AG08396 (cell line): ENCODE data around the gene PNLIPRP3.
"Not testable (repeated sequence)": the region's sequence is repeated elsewhere in the genome, so short reads cannot be mapped to it uniquely, and the experiment has no call there.

ENCODE experiments used
- DNase-seq: peaks from one replicate; pipeline ENCODE4 v3.0.0; 2012; ENCODE audit warnings: low spot score, mixed read lengths

PNLIPRP3 gene

GRCh38 chr10:116427671-116428070 lies at the start of gene PNLIPRP3:
Gene PNLIPRP3, plus strand, starts transcription at chr10:116427847. Its CDS starts 166 bp downstream, at chr10:116428013.
- no peak for DNase-seq

DNA sequence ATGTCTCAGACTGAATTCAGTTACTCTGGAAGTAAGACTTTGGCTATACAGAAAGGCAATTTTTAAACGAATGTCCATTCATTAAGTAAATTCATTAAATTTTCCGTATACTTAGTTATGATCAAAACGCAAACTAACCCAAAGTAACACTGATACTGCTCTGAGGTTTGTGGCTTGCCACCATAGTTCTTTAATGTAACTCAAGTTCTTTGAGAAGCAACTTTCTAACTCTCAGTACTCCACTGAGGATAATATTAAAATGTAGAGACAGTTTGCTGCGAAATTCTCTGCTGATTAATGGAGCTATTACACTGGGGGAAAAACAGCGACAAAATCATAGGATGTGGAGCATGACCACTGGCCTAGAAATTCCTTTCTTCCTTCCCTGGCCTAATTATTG lies 45.4 kb upstream of the PNLIPRP3 start:
- DNase-seq: no peak

DNA sequence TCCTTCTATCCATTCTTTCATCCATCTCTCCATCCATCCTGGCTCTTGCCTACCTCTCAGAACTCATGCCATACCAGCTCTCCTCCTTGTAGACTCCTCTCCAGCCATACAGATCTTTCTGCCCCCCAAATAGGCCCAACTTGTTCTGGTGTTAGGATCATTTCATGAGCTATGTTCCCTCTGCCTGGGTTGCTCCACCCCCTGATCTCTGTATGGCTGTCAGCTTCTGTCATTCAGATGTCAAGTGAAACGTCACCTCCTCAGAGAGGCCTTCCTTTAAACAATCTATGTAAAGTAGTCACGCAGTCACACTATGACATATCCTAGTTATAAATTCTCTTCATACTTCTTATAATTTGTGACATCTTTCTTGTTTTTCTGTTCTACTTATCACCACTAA lies 42.3 kb upstream of the PNLIPRP3 start:
- DNase-seq: no peak

- peak; percentile 2 for DNase-seq
Measured at GRCh38 chr10:116385994-116386809, 41.4 kb upstream of the PNLIPRP3 start.

DNA sequence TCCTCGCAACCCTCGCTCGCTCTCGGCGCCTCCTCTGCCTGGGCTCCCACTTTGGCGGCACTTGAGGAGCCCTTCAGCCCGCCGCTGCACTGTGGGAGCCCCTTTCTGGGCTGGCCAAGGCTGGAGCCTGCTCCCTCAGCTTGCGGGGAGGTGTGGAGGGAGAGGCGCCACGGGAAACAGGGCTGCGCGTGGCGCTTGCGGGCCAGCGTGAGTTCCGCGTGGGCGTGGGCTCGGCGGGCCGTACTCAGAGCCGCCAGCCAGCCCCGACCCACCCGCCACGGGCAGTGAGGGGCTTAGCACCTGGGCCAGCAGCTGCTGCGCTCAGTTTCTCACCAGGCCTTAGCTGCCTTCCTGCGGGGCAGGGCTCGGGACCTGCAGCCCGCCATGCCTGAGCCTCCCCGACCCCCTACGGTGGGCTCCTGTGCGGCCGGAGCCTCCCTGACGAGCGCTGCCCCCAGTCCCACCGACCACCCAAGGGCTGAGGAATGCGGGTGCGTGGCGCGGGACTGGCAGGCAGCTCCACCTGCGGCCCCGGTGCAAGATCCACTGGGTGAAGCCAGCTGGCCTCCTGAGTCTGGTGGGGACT lies 34.3 kb upstream of the PNLIPRP3 start:
- not testable (repeated sequence) for DNase-seq

DNA sequence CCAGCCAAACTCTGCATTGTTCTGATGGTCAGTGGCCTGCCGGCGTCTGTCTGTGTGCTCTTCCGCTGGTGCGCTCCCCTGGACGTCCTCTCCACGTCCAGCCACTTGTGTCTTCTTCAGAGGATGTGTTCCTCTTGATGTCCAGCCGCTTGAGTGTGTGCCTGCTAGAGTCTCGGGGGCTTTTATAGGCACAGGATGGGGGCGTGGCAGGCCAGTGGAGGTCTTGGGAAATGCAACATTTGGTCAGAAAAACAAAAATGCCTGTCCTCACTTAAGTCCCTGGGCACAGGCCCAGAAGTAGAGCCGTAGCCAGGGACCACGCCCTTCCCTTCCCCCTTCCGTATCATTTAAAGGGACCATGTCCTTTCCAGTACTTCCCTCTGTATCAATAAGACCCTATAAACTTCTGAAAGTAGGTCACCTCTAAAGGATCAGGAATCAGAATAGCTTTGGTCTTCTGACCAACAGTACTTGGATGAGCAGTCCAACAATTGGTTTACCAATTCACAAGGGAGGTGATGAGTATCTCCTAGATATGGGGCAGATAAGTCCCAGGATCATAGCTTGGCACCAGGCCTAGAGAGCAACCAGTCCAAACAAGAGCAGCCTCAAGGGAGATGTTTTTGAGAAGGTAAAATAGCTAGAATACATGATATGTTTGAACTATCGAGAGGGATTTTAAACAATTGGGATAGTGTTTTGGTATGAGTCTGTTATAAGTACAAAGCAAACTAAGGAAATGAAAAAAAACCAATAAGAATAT lies 32.2 kb upstream of the PNLIPRP3 start:
- DNase-seq: no peak

DNA sequence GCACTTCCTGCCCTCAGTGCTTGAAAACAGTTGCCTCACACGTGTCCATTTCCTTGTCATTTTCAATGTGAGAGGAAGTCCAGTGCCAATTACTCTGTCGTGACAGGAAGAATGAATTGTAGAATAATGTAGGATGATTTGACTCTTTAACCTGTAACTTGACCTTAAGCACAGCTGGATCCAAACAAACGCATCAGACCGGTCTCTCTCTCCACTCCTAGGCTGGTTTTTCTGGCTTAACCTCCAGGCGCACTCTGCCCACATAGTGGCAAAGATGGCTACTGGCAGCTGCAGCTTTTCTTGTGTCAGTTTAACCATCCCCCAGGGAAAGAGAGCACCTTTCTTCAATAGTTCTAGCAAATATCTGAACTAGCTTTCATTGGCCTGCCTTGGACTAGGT lies 29.4 kb upstream of the PNLIPRP3 start:
- DNase-seq: no peak

DNA sequence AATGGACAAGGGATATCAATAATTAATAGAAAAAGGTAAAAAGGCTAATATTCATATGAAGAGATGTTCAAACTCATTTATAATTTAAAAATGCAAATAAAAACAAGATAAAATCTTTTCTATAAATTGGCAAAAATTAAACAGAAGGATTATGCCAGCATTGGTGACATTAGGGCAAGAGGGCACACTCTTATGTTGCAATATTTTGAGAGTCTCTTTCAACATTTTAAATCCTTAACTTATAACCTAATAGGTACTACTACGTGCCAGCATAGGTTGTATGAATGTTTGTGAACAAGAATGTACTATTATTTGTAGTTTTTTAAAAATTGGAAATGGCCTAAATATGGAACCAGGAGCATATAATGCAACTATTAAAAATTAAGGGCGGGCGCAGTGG lies 24.8 kb upstream of the PNLIPRP3 start:
- DNase-seq: no peak

DNA sequence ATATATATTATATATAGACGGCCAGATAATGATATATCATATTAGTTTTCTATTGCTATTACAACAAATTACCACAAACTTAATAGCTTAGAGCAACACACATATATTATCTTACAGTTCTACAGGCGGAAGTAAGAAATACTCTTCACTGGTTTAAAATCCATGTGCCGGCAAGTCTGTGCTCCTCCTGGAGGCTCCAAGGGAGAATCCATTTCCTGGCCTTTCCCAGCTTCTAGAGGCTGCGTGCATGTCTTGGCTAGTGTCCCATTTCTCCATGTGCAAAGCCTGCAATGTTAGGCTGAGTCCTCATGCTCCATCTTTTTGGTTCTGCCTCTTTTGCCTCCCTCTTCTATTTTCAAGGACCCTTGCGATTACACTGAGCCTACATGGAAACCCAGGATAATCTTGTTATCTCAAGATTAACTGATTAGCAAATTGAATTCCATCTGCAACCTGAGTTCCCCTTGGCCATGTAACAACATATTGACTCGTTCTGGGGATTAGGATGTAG lies 23.9 kb upstream of the PNLIPRP3 start:
- DNase-seq: no peak

GRCh38 chr10:116408719-116409118 lies 18.9 kb upstream of the PNLIPRP3 start:
- DNase-seq: no peak

- no peak for DNase-seq
Measured at GRCh38 chr10:116410351-116410750, 17.3 kb upstream of the PNLIPRP3 start.

DNA sequence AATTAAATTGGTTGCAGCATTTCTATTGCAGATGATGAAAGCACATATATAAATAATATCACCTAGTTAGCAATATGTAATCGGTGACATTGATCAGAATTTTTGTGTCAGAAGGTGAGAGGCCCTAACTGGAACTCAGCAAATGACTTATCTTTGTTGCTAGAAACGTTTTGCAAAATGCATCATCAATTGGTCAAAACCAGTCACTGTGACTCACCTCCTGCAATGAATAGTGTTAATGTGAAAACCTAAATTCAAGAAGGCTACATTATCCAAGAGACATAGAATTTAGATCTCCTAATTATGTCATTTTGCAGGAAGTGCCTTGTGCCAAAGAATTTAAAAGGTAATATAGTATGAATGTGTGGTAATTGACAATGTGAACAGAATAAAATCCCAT lies 9.8 kb upstream of the PNLIPRP3 start:
- DNase-seq: no peak

DNA sequence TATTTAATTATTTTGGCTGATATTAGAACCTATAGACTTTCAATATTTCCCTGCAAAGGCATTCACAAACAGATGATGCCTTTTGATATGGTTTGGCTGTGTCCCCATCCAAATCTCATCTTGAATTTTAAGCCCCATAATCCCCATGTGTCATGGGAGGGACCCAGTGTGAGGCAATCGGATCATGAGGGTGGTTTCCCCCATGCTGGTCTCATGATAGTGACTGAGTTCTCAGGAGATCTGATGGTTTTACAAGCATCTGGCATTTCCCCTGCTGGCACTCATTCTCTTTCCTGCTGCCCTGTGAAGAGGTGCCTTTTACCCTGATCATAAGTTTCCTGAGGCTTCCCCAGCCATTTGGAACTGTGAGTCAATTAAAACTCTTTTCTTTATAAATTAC lies 9.3 kb upstream of the PNLIPRP3 start:
- DNase-seq: no peak

- no peak for DNase-seq
Measured at GRCh38 chr10:116421815-116422214, 5.8 kb upstream of the PNLIPRP3 start.

GRCh38 chr10:116429288-116429977 lies 1.8 kb downstream of the PNLIPRP3 start:
- DNase-seq: no peak

DNA sequence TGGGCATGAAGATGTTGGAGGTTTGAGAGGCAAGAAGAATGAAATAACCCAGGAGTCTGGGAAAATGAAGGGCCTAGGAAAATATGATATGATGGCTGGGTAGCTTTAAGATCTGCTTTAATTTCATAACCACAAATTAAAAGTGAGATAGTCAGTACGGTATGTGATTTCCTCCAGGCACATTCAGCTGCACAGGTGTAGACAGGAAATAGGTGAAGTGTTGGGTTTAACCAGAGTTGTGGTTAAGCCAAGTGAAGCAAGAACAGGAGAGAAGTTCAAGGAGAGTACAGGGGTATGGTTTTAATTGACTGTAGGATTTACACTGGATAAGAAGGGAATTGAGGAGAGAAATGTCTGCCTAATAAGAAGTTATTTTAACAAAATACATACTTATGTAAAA lies 2.6 kb downstream of the PNLIPRP3 start:
- DNase-seq: no peak

- no peak for DNase-seq
Measured at GRCh38 chr10:116431598-116431997, 4.0 kb downstream of the PNLIPRP3 start.

DNA sequence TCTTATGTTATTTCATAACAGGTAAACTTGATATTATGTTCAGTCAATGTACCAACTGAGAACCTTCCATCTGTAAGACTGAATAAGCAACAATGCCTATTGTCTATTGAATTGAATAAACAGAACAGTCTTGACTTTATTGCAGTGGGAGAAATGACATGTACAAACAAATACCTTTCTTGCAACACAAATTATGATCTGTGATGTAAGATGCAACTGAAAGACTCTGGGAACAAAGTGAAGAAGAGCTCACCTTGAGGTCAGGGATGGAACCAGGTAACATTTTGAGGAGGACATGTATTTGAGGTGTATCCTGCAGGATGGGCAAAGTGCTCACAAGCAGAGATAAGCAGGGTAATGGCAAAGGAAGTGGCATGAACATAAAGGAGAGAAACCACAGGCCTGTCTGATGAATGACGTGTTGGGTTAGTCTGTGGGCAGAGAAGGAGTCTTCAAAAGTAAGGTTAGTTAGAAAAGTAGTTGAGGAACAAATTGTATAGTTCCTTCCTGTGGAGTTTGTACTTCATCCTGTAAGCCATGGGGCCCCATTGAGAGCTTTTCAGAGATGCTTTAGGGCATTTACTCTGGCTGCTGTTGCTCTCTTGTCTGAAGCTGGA lies 9.5 kb downstream of the PNLIPRP3 start:
- DNase-seq: no peak

- no peak for DNase-seq
Measured at GRCh38 chr10:116440330-116441030, 12.8 kb downstream of the PNLIPRP3 start.

GRCh38 chr10:116444527-116445142 lies 17.0 kb downstream of the PNLIPRP3 start:
- DNase-seq: peak; percentile 7

DNA sequence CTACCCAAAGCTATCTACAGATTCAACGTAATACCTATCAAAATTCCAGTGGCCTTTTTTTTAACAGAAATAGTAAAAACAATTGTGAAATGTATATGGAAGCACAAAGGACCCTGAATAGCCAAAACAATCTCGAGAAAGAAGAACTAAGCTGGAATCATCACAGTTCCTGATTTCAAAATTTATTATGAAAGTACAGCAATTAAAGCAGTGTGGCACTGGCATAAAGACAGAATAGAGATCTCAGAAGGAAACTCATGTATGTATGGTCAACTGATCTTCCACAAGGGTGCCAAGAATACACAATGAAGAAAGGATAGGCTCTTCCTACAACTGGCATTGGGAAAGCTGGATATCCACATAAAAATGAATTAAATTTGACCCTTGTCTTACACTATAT lies 23.2 kb downstream of the PNLIPRP3 start:
- no peak for DNase-seq
